GM23248 (cell line): ENCODE measurements around the gene OR51E2. TPM values are rescaled to one million over a fixed set of nuclear protein-coding genes. Genes with fewer than 3 reads are reported as not detected.
A peak's percentile ranks its signal among the peaks of the same experiment; 100 is the strongest.
"Not testable (repeated sequence)": the region's sequence is repeated elsewhere in the genome, so short reads cannot be mapped to it uniquely, and the experiment has no call there.

Experiments used
- DNase-seq: peaks from one replicate; pipeline ENCODE4 v3.0.0-alpha.2; 2015
- H2AFZ ChIP-seq: fragments of 200-600 bp; sonication (generic); 2 replicates; pipeline ENCODE4 v1.6.1; 2016; ENCODE audit warnings: antibody characterized with exemption
- H3F3A ChIP-seq: fragments of 200-600 bp; sonication (generic); 2 replicates; pipeline ENCODE4 v1.6.1; 2016; ENCODE audit warnings: mild to moderate bottlenecking, antibody characterized with exemption, mixed run types; ENCODE audit not compliant: insufficient read depth
- H3K27ac ChIP-seq: fragments of 200-600 bp; sonication (generic); 2 replicates; pipeline ENCODE4 v1.5.1; 2016; ENCODE audit warnings: mild to moderate bottlenecking
- H3K27me3 ChIP-seq: fragments of 200-600 bp; sonication (generic); replicated peaks from 2 replicates; pipeline ENCODE4 v1.6.1; 2016; ENCODE audit warnings: mild to moderate bottlenecking; ENCODE audit not compliant: insufficient read depth
- H3K36me3 ChIP-seq: fragments of 200-600 bp; sonication (generic); 2 replicates; pipeline ENCODE4 v1.6.1; 2016; ENCODE audit warnings: low read depth, mild to moderate bottlenecking
- H3K4me1 ChIP-seq: fragments of 200-600 bp; sonication (generic); 2 replicates; pipeline ENCODE4 v1.6.1; 2016; ENCODE audit warnings: mild to moderate bottlenecking; ENCODE audit not compliant: insufficient read depth
- H3K4me2 ChIP-seq: fragments of 200-600 bp; sonication (generic); one replicate; pipeline ENCODE4 v1.6.1; 2016; ENCODE audit warnings: mild to moderate bottlenecking; ENCODE audit not compliant: unreplicated experiment
- H3K4me3 ChIP-seq: fragments of 200-600 bp; sonication (generic); 2 replicates; pipeline ENCODE4 v1.5.1; 2016; ENCODE audit warnings: mild to moderate bottlenecking
- H3K79me2 ChIP-seq: fragments of 200-600 bp; sonication (generic); 2 replicates; pipeline ENCODE4 v1.6.1; 2016; ENCODE audit warnings: mild to moderate bottlenecking; ENCODE audit not compliant: insufficient read depth
- H3K9ac ChIP-seq: fragments of 200-600 bp; sonication (generic); 2 replicates; pipeline ENCODE4 v1.6.1; 2016; ENCODE audit warnings: mild to moderate bottlenecking
- H3K9me2 ChIP-seq: fragments of 200-600 bp; sonication (generic); 2 replicates; pipeline ENCODE4 v1.6.1; 2016; ENCODE audit warnings: mixed run types, mild to moderate bottlenecking, moderate library complexity; ENCODE audit not compliant: insufficient read depth
- H3K9me3 ChIP-seq: fragments of 200-600 bp; sonication (generic); one replicate; pipeline ENCODE4 v1.6.1; 2017; ENCODE audit warnings: low read depth
- H4K20me1 ChIP-seq: fragments of 200-600 bp; sonication (generic); 2 replicates; pipeline ENCODE4 v1.6.0; 2016; ENCODE audit not compliant: insufficient read depth
- EZH2 ChIP-seq: fragments of 200-600 bp; sonication (generic); IDR thresholded peaks from 2 replicates; pipeline ENCODE4 v1.6.1; 2018; ENCODE audit warnings: antibody characterized with exemption, mild to moderate bottlenecking; ENCODE audit not compliant: insufficient read depth, poor library complexity, severe bottlenecking
- EZH2phosphoT487 ChIP-seq: fragments of 200-600 bp; sonication (generic); IDR thresholded peaks from 2 replicates; pipeline ENCODE4 v1.6.1; 2018; ENCODE audit warnings: antibody characterized with exemption, moderate library complexity, mild to moderate bottlenecking, low read depth; ENCODE audit not compliant: insufficient read depth
- WGBS, 2 experiments: methylation state at CpG; one replicate each; pipeline ENCODE4 v1.1.6; 2015 to 2017; ENCODE audit warnings: low lambda C conversion rate in 2 of 2, low coverage in 1 of 2; ENCODE audit errors: missing lambda C conversion rate in 2 of 2; 5-methylcytosine and 5-hydroxymethylcytosine counted together
- in situ Hi-C: fragments of 300-500 bp; cut with MboI; formaldehyde crosslinking; loops from 2 replicates; pipeline ENCODE4 v1.15.0; 2020
- polyA plus RNA-seq: library from polyadenylated mRNA; unstranded; fragments of >200 nt; fragmentation: Nextera tagmentation; extraction: Ambion mirVana; gene quantifications from 2 replicates; pipeline ENCODE4 v1.2.1, GENCODE V29; 2016
- total RNA-seq: library from RNA; depleted of rRNA; stranded (reverse); fragments of >200 nt; shearing (Covaris generic); gene quantifications from 2 replicates; pipeline ENCODE4 v1.2.3, GENCODE V29; 2014; rRNA removed

The OR51E2 gene, protein sequence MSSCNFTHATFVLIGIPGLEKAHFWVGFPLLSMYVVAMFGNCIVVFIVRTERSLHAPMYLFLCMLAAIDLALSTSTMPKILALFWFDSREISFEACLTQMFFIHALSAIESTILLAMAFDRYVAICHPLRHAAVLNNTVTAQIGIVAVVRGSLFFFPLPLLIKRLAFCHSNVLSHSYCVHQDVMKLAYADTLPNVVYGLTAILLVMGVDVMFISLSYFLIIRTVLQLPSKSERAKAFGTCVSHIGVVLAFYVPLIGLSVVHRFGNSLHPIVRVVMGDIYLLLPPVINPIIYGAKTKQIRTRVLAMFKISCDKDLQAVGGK
- total RNA-seq (not detected in 2 replicates), polyA plus RNA-seq (not detected in 2 replicates)

DNA sequence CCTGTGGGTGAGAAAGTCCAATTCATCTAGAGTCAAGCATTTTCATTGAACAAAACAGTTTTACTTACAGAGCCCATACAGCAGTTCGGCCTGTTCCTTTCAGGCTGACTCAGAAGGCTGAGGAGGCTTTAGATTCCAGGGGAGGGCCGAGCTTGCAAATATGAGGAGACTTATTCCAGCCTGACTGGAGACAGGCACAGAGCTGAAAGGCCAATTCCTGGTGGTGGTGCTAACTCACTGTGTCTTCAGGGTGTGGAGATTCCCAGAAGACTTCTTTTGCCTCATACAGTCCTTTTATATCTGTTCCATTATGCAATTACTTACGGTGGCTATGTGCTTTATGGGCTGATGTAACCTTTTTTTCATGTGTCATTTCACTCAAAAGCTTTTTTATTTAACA lies at the start of gene OR51E2:
OR51E2 (minus strand) TSS at position 269 of the 400 bp plus-strand sequence. CDS start 15,142 bp downstream, outside the sequence.
- Histone ChIP-seq H3K4me1 (no peaks in the 10 kb centered on the region), H3K9ac (no peak within 1 kb of the TSS)
- in situ Hi-C loops = no loop called here

DNA sequence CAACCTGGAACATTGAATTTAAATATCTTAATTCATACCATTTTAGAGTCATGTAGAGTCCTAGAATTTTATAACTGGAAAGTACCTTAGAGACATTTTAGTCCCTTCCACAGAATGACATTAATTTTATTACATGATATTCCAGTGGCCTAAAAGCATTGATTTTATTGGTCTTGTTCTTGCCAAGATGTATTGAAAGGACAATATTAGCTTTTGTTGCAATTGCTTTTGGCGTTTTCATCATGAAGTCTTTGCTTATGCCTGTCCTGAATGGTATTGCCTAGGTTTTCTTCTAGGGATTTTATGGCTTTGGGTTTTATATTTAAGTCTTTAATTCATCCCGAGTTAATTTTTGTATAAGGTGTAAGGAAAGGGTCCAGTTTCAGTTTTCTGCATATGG lies 43.1 kb upstream of the OR51E2 start:
- in situ Hi-C loops = no loop called here
- no peak for DNase-seq
- no peak overlapping the region for H3K4me3 ChIP-seq
- no peaks in the 10 kb centered on the region for H3K9me2 ChIP-seq
- no peak overlapping the region for H2AFZ ChIP-seq
- no peak overlapping the region for H3K4me2 ChIP-seq
- no peaks in the 10 kb centered on the region for H3K9me3 ChIP-seq
- no peak overlapping the region for H3K27ac ChIP-seq
- no peaks in the 10 kb centered on the region for H3K79me2 ChIP-seq
- H3K4me1 ChIP-seq = no peaks in the 10 kb centered on the region
- H3K36me3 ChIP-seq = no peaks in the 10 kb centered on the region
- H3F3A ChIP-seq = no peaks in the 10 kb centered on the region
- no peak for TF ChIP-seq EZH2
- TF ChIP-seq EZH2phosphoT487 = no peak
- 5 to 14% methylated on average over 2 of the region's 2 CpGs for WGBS, 2 experiments
- no peak overlapping the region for H3K9ac ChIP-seq
- H4K20me1 ChIP-seq = no peaks in the 10 kb centered on the region
- H3K27me3 ChIP-seq = no peaks in the 10 kb centered on the region

More for the DNA sequence above, at the start of gene OR51E2:
- Histone ChIP-seq H3K27me3 (no peaks in the 10 kb centered on the region), H3F3A (no peaks in the 10 kb centered on the region), H3K4me2 (no peak within 1 kb of the TSS), H4K20me1 (no peaks in the 10 kb centered on the region), H3K9me2 (no peaks in the 10 kb centered on the region), H3K36me3 (no peaks in the 10 kb centered on the region), H3K27ac (no peak within 1 kb of the TSS), H3K79me2 (no peaks in the 10 kb centered on the region), H3K4me3 (no peak within 1 kb of the TSS), H3K9me3 (no peaks in the 10 kb centered on the region), H2AFZ (no peak within 1 kb of the TSS)
- no peak for TF ChIP-seq EZH2phosphoT487
- TF ChIP-seq EZH2 = no peak
- 11 to 23% methylated on average over 3 of the region's 3 CpGs for WGBS, 2 experiments
- peak; percentile 15 for DNase-seq

DNA sequence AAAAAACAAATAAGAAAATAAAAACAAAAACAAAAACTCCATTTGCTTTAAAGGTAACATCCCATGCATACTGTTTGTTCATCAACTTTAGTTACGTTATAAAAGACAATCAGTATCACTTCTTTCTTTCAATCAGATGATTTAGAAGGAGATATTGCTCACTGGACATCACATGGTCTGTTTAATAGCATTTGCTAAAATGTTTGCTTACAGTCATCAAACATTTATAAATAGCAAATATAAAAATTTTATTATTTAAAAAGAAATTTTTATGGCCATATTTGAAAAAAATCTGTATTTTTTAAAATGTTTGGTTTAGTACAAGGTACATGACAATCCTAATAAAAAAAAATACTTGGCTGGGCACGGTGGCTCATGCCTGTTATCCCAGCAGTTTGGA lies 29.5 kb upstream of the OR51E2 start:
- H2AFZ ChIP-seq = no peak overlapping the region
- H3K9me2 ChIP-seq = no peaks in the 10 kb centered on the region
- H3K4me2 ChIP-seq = no peak overlapping the region
- H4K20me1 ChIP-seq = no peaks in the 10 kb centered on the region
- H3K4me1 ChIP-seq = no peaks in the 10 kb centered on the region
- H3F3A ChIP-seq = no peaks in the 10 kb centered on the region
- no peak for DNase-seq
- no peak overlapping the region for H3K27ac ChIP-seq
- TF ChIP-seq EZH2 (no peak), EZH2phosphoT487 (no peak)
- H3K4me3 ChIP-seq = no peak overlapping the region
- H3K79me2 ChIP-seq = no peaks in the 10 kb centered on the region
- 26 to 39% methylated on average over 2 of the region's 2 CpGs for WGBS, 2 experiments
- in situ Hi-C loops = no loop called here
- no peaks in the 10 kb centered on the region for H3K36me3 ChIP-seq
- no peaks in the 10 kb centered on the region for H3K27me3 ChIP-seq
- no peak overlapping the region for H3K9ac ChIP-seq
- H3K9me3 ChIP-seq = no peaks in the 10 kb centered on the region

DNA sequence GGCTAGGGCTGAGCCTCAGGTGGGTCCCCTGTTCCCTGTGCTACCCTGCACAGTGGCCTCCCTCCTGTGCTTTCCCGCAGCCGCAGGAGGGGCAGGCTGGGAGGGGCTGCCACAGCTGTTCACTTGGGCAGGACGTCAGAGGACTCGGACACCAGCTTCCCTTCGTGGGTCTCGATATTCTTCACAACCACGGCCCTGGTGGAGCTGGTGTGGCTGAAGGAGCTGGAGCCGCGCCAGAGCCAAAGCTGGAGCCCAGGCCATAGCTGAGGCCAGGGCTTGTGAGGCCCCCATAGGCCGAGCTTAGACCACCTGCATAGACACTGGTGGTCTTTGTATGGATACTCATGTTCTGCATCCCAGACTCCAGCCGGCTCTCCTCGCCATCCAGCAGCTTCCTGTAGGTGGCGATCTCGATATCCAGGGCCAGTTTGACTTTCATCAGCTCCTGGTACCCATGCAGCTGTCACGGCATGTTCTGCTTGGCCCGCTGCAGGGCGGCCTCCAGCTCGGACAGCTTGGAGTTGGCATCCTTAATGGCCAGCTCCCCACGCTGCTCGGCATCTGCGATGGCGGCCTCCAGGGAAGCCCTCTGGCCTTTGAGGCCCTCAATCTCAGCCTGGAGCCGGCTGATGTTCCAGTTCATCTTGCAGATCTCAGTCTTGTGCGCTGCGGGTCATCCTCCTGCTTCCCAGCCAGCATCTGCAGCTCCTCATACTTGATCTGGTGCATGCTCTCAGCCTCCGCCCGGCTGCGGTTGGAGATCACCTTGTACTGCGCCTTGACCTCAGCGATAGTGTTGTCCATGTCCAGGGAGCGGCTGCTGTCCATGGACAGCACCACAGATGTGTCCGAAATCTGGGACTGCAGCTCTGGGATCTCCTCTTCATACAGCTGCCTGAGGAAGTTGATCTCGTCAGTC lies 25.2 kb upstream of the OR51E2 start:
- H2AFZ ChIP-seq, H3F3A ChIP-seq, H3K9ac ChIP-seq, H3K4me1 ChIP-seq, in situ Hi-C loops, H3K79me2 ChIP-seq, H3K9me3 ChIP-seq, H3K9me2 ChIP-seq, H3K4me3 ChIP-seq, DNase-seq, H3K27me3 ChIP-seq, H3K27ac ChIP-seq, H4K20me1 ChIP-seq, H3K36me3 ChIP-seq, H3K4me2 ChIP-seq: not testable (repeated sequence)
- 54 to 55% methylated on average over 33 of the region's 33 CpGs for WGBS, 2 experiments
